ENCODE data around the gene FSTL5. TPM values are rescaled to one million over a fixed set of nuclear protein-coding genes. Genes with fewer than 3 reads are reported as not detected.

FSTL5 gene
- total RNA-seq, 1 experiment from 2014 or later, result not detected

DNA sequence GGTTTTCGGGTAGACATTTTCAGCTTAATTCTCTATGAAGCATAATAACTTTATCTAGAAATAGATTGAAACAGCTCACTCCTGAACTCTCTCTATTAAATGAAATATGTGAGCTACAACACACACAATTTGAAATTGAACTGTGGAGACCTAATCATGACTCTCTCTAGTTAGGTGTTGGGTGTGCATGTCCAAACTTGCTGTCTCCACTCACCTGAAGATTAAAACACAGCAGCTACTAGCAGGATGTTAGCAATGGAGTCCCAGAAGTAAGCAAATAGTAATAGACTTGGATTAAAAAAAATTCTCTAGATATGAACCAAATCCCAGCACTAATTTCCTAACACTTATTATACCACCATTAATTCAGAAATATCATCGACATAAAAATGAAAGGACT lies 173.1 kb downstream of the FSTL5 start:
- in situ Hi-C loops (cut with HindIII; ENCODE audit: low pct_unique_long_range_greater_than_20kb, low sequenced_read_pairs), result no loop called here
- DNase-seq (ENCODE audit: low read depth), result no peak

- no peak for DNase-seq (ENCODE audit: low read depth)
- in situ Hi-C loops (cut with HindIII; ENCODE audit: low pct_unique_long_range_greater_than_20kb, low sequenced_read_pairs), result no loop called here
These were observed 174.9 kb downstream of the FSTL5 start for GRCh38 chr4:161988946-161989345.

- no peak for DNase-seq (ENCODE audit: low read depth)
- in situ Hi-C loops (cut with HindIII; ENCODE audit: low pct_unique_long_range_greater_than_20kb, low sequenced_read_pairs), result no loop called here
These were observed 176.2 kb downstream of the FSTL5 start for GRCh38 chr4:161987611-161988010.

- in situ Hi-C loops (cut with HindIII; ENCODE audit: low pct_unique_long_range_greater_than_20kb, low sequenced_read_pairs), result no loop called here
- DNase-seq (ENCODE audit: low read depth), result no peak
These were observed 211.4 kb downstream of the FSTL5 start for GRCh38 chr4:161952382-161952781.

DNA sequence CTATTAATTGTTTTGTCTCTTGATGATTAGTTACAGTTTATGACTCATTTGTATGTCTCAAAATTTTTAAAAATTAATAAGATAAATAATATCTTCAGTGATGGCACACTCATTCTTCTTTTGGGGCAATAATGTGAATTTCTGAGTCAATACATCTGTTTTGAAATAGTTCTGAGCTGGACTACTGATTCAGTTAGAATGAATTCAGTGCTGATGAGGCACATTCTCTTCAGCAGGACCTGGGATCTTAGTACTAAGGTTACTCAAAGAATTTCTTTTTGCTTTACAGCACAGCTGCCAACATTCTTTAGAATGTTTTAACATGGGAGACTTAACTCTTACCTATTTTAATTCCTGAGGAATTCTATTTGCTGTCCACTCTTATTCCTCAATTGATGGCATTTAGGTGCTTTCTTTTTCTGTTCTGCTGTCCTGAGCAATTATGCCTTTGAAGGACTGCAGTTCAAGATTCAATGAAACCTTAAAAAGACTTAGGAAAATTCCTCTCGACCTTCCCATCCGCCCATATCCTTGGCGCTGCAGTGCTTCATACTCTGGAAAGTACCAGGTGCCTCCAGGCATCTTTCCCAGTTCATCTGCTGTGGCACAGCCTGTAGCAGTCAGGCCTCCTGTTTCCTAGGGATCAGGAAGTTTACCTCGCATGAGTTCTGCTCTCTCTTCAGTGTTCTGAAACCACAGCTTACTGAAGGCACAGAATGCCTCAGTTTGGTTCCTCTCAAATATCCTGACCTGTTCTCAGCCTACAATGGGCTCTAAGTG lies 213.7 kb downstream of the FSTL5 start:
- in situ Hi-C loops (cut with HindIII; ENCODE audit: low pct_unique_long_range_greater_than_20kb, low sequenced_read_pairs), result no loop called here
- no peak for DNase-seq (ENCODE audit: low read depth)

DNA sequence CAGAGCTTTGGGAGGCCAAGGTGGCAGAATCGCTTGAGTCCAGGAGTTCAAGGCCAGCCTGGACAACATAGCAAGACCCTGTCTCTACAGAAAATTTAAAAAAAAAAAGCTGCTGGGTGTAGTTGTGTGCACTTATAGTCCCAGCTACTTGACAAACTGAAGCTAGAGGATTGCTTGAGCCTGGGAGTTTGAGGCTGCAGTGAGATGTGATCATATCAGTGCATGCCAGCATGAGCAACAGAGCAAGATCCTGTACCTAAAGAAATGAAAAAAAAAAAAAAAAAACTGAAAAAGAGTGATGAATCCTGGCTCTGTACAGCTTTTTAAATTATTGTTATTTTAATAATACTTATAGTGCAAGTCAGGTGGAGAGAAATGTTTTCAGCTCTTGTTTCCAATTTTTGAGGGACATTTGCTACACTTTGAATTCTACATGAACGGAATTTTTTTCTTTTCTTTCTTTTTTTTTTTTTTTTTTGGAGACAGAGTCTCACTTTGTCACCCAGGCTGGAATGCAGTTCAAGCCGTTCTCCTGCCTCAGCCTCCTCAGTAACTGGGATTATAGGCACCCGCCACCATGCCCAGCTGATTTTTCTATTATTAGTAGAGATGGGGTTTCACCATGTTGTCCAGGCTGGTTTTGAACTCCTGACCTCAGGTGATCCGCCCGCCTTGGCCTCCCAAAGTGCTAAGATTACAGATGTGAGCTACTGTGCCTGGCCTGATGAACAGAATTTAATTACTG lies 215.6 kb downstream of the FSTL5 start:
- no peak for DNase-seq (ENCODE audit: low read depth)
- in situ Hi-C loops (cut with HindIII; ENCODE audit: low pct_unique_long_range_greater_than_20kb, low sequenced_read_pairs), result no loop called here

- in situ Hi-C loops (cut with HindIII; ENCODE audit: low pct_unique_long_range_greater_than_20kb, low sequenced_read_pairs), result no loop called here
- DNase-seq (ENCODE audit: low read depth), result no peak
These were observed 226.2 kb downstream of the FSTL5 start for GRCh38 chr4:161937596-161937995.

GRCh38 chr4:161936625-161937550 lies 226.9 kb downstream of the FSTL5 start:
- in situ Hi-C loops (cut with HindIII; ENCODE audit: low pct_unique_long_range_greater_than_20kb, low sequenced_read_pairs), result no loop called here
- DNase-seq (ENCODE audit: low read depth), result peak; percentile 66

DNA sequence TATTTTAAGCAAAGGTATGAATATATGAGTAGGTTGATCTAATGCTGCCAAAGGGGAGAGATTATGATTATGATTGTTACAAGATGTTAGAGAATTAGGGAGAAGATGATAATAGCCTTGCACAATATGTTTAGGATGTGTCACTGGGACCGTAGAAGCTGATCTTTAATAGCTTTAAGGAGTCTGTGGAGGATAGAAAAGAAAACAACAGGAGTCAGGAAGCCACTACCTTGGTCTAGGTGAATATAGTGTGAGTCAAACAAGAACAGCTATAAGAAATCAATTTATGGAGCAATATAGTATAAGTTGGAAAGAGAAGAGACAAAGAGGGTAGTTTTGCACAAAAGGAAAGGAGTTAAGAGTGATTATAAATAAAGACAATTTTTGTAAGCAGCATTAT lies 232.7 kb downstream of the FSTL5 start:
- DNase-seq (ENCODE audit: low read depth), result no peak
- in situ Hi-C loops (cut with HindIII; ENCODE audit: low pct_unique_long_range_greater_than_20kb, low sequenced_read_pairs), result no loop called here

- in situ Hi-C loops (cut with HindIII; ENCODE audit: low pct_unique_long_range_greater_than_20kb, low sequenced_read_pairs), result no loop called here
- DNase-seq (ENCODE audit: low read depth), result no peak
These were observed 233.8 kb downstream of the FSTL5 start for GRCh38 chr4:161929956-161930355.

DNA sequence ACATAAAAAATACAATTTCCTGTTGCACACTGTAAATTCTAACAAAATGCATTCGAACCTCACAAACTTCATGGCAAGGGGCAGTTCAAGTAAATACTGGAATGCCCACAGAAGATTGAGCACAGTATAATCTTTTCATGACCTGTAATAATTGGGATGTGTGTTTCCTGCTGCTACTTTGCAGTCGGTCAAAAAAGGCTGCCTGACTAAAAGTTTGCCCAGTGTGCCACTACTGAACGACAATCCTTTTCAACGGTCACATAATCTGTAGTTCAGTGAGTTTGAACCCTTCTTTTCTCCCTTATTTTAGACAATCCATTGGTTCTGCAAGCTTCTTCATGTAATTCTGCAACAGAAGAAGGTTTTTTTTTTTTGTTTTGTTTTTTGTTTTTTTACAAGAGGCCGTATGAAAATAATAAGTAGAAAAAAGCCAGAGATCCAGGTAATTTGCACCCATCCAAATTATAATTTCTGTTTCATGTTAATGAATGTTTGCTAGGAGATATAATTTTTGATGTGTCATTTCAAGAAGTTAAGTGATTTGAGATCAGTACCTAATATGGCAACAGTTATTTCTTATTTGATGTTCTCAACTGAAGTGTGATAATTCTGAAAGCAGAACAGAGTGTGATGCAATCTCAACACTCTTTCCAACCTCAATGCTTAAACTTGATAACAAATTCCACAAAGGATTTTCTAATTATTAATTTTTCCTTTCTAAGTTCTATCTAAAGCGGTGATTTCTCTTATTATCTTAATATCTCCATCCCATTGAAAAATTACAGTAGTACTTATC lies 237.6 kb downstream of the FSTL5 start:
- in situ Hi-C loops (cut with HindIII; ENCODE audit: low pct_unique_long_range_greater_than_20kb, low sequenced_read_pairs), result no loop called here
- no peak for DNase-seq (ENCODE audit: low read depth)

DNA sequence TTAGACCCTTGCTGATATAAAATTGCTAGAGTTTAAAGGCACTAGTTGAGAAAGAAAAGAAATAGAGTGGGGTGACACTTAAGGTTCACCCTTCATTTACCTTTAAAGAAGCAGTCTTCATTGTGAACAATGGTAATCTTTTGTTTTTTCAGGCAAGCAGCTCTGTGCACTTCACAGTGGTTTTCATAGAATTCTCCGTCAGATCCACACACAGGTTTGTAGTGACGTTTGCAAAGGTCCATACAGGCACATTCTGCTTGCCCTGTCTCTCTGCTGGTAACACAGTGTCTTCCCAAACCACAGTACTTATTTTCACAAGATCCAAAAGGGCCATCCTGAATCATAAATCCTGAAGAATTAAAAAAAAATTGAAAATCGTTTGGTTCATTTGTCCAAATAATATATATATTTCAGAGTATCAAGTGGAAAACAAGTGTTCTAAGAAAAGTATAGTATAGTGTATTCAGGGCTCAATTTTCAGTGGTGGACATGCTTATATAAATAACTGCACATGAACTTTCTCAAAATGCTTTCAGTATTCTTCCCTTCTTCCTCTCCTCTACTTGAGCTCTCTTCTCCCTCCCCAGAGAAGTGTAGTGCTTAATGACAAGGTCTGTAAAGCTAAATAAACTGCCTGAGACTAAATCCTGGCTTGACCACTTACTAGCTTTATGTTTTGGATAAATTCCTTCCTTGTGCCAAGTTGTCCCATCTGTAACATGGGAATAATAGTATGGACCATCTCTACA lies 243.3 kb downstream of the FSTL5 start:
- in situ Hi-C loops (cut with HindIII; ENCODE audit: low pct_unique_long_range_greater_than_20kb, low sequenced_read_pairs), result no loop called here
- no peak for DNase-seq (ENCODE audit: low read depth)

DNA sequence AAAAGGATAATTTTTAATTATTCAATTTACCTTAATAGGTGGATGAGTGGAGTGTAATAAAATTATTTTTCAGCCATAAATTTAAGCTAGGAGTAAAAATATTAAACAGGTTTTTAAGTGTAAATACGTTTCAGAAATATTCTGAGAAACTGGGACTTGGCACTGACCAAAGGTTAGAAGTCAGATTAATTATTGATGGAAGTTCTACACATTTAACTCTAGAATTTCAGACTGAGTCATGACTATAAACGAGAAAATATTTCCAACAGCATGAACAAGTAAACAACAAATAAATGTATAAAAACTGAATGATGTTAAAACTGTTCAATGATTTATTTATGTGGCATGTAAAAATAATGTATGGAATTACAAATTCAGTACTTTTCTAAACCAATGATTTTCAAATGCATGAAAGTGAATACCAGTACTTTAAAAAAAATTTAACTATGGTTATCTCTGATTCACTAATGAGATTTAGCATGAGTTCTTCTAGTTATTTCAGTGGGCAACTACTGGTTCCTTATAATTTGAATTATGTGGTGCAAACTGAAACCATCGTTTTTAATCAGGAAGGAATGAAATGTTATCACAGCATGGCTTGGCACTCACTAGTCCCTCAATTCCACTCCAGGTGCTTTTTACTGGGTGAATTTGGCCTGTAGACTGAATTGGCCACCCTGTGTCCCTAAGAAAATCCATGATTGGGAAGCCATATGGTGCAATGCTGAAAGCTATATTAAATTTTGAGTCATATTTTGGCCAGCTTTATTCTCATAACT lies 244.2 kb downstream of the FSTL5 start:
- DNase-seq (ENCODE audit: low read depth), result no peak
- in situ Hi-C loops (cut with HindIII; ENCODE audit: low pct_unique_long_range_greater_than_20kb, low sequenced_read_pairs), result no loop called here

DNA sequence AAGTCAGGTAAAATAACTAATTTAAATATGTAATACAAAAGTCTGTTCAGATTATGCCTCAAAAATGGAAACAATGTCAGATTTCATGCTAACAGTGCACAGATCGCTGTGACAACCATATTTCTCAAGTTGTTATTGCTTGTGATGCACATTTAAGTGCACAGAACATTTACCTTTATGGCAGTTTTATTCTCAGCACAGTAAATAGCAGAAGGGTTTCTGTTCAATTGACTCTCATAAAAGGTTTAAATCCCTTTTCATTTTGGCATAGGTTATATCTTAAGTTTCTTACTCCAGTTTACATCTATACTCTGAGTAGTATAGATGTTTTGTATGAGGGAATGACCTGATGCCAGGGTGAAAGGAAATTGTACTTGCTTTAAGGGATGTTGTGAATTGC lies 247.8 kb downstream of the FSTL5 start:
- DNase-seq (ENCODE audit: low read depth), result no peak
- in situ Hi-C loops (cut with HindIII; ENCODE audit: low pct_unique_long_range_greater_than_20kb, low sequenced_read_pairs), result no loop called here

GRCh38 chr4:161907590-161907955 lies 256.2 kb downstream of the FSTL5 start:
- in situ Hi-C loops (cut with HindIII; ENCODE audit: low pct_unique_long_range_greater_than_20kb, low sequenced_read_pairs), result no loop called here
- DNase-seq (ENCODE audit: low read depth), result no peak

- in situ Hi-C loops (cut with HindIII; ENCODE audit: low pct_unique_long_range_greater_than_20kb, low sequenced_read_pairs), result no loop called here
- no peak for DNase-seq (ENCODE audit: low read depth)
These were observed 256.8 kb downstream of the FSTL5 start for GRCh38 chr4:161906836-161907589.
